IPS DF 6.9 (cell line): ENCODE data around the gene SNF8.

Experiments used
- DNase-seq: peaks from one replicate; pipeline ENCODE4 v3.0.0-alpha.2; 2013; ENCODE audit warnings: low read depth, low spot score
- H3K27ac ChIP-seq: one replicate; pipeline ENCODE4 v1.5.1; 2013; ENCODE audit warnings: low read length, control low read depth
- H3K27me3 ChIP-seq: 2 replicates; pipeline ENCODE4 v1.6.1; 2013; ENCODE audit warnings: mild to moderate bottlenecking, low read length; ENCODE audit not compliant: control insufficient read depth, insufficient read depth
- H3K36me3 ChIP-seq: 2 replicates; pipeline ENCODE4 v1.6.1; 2013; ENCODE audit warnings: low read length; ENCODE audit not compliant: control insufficient read depth, insufficient read depth
- H3K4me1 ChIP-seq: 2 replicates; pipeline ENCODE4 v1.6.1; 2013; ENCODE audit warnings: low read length; ENCODE audit not compliant: control insufficient read depth, insufficient read depth
- H3K4me3 ChIP-seq: 2 replicates; pipeline ENCODE4 v1.5.1; 2013; ENCODE audit warnings: mild to moderate bottlenecking, low read length
- H3K9me3 ChIP-seq: 2 replicates; pipeline ENCODE4 v1.6.1; 2013; ENCODE audit warnings: low read length, inconsistent platforms; ENCODE audit not compliant: control insufficient read depth, insufficient read depth
- WGBS: extraction: QIAGEN DNeasy Blood & Tissue Kit; methylation state at CpG from one replicate; pipeline ENCODE4 v1.1.7; 2013; ENCODE audit warnings: mixed read lengths, missing lambda C conversion rate; ENCODE audit not compliant: insufficient read length, insufficient coverage; 5-methylcytosine and 5-hydroxymethylcytosine counted together

Gene SNF8

DNA sequence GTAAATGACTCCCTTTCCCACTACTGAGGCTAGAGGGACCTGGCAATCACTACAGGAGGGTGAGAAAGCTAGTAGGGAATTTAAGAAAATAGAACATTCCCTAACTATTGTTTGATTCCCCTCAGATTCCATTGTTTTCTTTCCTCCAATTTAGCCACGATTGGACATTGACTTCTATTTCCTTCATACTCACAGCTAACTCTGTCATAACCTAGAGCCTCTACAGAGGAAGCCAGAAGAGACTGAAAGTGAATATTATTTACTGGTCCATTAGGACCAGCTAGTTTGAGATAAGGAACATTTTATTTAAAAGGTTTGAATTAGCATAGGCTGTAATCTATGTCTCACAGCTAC is 14.9 kb downstream of the SNF8 start:
- Histone ChIP-seq H3K9me3 (no peaks in the 10 kb centered on the region), H3K4me1 (no peaks in the 10 kb centered on the region), H3K27ac (no peak overlapping the region), H3K27me3 (no peaks in the 10 kb centered on the region; the same call in 1 of the 2 replicates), H3K36me3 (peaks cover 35% of the 10 kb centered on the region), H3K4me3 (no peak overlapping the region)
- no CpG with 5 or more reads among the region's 1 CpG for WGBS
- no peak for DNase-seq

DNA sequence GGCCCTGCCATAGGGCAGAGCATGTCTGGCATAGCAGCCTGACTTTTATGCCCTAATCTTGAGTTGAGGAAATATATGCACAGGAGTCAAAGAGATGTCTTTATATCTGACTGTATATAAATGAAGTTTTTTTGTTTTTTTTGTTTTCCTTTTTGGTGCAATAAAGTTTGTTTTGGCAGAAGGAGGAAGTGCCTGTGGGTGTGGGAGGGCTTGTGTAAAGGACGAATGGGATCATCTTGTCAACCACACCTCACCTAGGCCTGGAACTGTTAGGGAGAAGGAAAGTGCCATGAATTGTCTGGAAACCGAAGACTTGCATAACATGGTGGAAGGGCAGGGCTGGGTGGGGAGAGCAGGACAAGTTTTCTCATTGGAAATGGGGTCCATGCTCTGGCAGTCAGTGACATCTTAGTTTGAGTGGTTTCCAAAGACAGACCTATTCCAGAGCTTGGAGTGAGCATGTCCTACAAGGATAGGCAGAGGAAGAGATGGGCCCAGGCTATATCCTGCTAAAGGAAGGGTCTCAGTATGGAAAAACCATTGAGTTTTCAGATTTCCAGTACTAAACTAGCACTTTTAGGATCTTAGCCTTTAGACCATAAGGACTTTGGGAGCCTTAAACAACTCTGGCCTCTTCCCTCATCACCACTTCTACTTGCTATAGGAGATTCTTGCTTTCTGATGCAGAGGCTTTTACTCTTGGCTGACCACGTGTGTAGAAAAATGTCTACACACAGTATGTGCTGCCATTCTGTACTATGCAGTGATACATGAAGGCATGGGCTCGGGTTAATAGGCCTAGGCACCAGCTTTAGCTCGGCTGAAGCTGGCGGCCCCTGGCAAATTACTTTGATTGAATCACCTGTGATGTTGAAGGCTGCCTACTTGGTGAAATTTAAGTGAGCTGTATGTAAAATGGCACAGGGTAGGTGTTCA is 15.5 kb downstream of the SNF8 start:
- Histone ChIP-seq H3K36me3 (peaks cover 35% of the 10 kb centered on the region), H3K4me1 (no peaks in the 10 kb centered on the region), H3K27ac (no peak overlapping the region), H3K4me3 (no peak overlapping the region), H3K27me3 (no peaks in the 10 kb centered on the region; the same call in 1 of the 2 replicates), H3K9me3 (no peaks in the 10 kb centered on the region)
- no CpG with 5 or more reads among the region's 6 CpGs for WGBS
- DNase-seq: no peak

DNA sequence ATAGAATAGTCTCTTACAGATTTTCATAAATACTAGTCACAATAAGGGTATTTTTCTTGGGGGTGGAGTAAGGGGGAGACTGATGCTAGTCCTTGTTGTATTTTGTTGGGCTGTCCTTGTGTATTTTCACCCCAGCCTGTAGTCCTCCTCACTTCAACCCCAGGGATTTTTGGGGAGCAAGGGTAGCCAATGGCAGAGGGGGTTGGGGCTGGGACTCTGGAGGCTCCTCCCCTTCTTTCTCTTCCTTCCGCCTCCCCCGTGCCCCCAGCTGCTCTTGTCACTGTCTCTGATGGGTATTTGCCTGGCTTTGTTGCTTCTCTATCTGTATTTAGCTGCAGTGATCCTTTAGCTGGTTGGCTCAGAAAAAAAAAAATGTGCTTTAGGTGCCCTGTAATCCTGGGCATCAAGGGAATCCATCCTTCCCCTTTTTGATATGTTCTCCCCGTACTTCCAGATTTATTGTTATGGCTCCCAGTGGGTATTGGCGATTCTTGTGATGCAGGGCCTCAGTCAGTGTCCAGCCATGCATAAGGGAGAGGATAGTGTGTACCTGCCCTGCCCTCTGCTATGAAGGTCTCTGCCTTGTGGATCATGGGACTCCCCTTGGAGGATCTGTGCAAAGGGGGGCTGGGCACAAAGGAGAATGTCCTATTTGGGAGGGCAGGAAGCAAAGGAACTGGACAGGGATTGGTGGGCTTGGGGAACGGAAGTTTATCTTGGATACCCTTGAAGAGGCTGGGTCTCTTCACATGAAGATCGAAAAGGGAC is 16.5 kb downstream of the SNF8 start:
- no peak overlapping the region for H3K27ac ChIP-seq
- no peaks in the 10 kb centered on the region; the same call in 1 of the 2 replicates for H3K27me3 ChIP-seq
- H3K36me3 ChIP-seq: peaks cover 35% of the 10 kb centered on the region
- no peaks in the 10 kb centered on the region for H3K4me1 ChIP-seq
- no peak for DNase-seq
- no peak overlapping the region for H3K4me3 ChIP-seq
- H3K9me3 ChIP-seq: no peaks in the 10 kb centered on the region
- WGBS: no CpG with 5 or more reads among the region's 6 CpGs

DNA sequence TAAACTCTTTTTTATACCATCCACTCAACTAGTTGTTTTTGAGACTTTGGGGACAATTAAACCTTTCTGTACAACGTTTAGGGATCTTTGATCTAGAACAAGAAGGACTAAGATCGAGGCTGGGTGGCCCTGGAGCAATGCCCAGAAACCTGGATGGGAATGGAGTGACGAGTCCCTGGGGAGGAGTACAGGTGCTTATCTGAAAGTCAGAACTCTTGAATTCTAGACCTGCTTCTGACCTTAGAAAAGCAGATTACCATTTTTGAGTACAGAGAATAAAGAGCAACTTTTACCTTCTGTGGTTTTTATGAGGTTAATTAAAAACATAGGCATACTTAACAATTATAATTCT is 18.7 kb downstream of the SNF8 start:
- Histone ChIP-seq H3K27ac (no peak overlapping the region), H3K4me1 (no peaks in the 10 kb centered on the region), H3K4me3 (no peak overlapping the region), H3K27me3 (no peaks in the 10 kb centered on the region), H3K9me3 (no peaks in the 10 kb centered on the region), H3K36me3 (peaks cover 39% of the 10 kb centered on the region)
- DNase-seq: no peak
- no CpG with 5 or more reads among the region's 3 CpGs for WGBS

DNA sequence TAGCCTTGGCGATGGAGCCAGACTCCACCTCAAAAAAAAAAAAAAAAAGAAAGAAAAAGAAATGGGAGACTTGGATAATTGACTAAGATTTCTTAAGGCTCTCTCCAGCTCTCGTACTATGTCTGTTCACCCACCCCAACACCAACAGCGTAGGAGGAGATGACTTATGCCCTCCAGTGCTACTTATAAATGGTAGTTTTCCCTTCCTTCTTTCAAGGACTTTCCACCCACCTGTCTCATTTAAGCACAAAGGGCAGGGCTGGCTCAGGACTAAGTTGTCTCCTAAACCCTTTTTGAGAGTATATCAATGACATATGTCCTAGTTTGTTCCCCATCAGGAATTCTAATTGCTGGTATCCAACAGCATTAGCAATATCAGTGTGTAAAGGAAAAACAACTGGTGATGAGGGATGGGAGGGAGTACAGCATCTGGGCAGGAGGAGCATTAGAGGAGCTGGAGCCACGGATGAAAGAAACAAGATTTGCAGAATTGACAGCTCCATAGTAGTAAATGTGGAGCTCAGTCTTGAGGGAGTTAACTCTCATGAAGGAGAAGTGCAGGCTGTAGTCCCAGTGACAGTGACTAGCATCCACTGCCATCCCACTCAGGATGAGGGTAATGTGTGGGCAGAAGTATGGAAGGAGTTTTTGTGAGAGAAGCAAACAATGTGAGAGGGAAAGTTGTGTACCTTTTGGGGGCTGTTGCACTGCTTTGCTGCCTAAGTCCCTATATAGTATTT is 19.2 kb downstream of the SNF8 start:
- H3K4me1 ChIP-seq: no peaks in the 10 kb centered on the region
- no peak for DNase-seq
- H3K4me3 ChIP-seq: no peak overlapping the region
- no peaks in the 10 kb centered on the region for H3K9me3 ChIP-seq
- H3K27ac ChIP-seq: no peak overlapping the region
- no CpG with 5 or more reads among the region's 4 CpGs for WGBS
- H3K36me3 ChIP-seq: peaks cover 39% of the 10 kb centered on the region
- no peaks in the 10 kb centered on the region for H3K27me3 ChIP-seq

DNA sequence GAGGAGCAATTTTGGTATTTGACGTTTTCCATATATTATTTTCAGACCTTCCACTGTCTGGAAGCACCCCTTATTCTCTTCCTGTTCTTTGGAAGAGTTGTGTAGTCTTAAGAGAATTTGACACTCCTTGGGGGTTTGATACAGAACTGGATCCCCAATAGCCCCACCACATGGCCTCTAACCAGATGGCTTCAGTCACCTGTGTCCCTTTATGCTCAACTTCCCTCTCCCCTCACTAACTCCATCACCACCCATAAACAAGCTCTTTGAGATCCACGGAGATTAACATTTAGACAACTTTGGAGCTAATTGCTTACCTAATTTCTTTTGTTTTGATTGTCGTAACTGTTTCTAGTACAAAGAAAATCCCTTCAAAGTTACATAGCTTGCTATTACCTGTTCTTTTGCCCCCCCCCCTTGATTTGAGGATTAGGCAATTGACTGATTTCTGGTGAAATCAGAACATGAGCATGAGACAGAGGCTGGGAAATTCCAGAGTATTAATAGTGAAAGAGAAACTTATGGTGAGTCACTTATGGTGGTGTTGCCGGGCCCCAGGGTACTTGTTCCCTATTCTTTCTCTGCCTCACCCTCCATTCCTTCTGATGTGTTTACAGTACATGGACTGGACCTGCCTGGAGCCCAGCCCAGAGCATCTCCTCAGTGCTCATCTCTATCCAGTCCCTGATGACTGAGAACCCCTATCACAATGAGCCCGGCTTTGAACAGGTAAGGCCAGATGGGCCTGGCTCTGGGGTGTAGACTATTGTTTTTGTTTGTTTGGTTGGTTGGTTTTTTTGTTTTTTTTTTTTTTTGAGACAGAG is 29.0 kb downstream of the SNF8 start:
- H3K4me1 ChIP-seq: no peaks in the 10 kb centered on the region
- WGBS: no CpG with 5 or more reads among the region's 5 CpGs

DNA sequence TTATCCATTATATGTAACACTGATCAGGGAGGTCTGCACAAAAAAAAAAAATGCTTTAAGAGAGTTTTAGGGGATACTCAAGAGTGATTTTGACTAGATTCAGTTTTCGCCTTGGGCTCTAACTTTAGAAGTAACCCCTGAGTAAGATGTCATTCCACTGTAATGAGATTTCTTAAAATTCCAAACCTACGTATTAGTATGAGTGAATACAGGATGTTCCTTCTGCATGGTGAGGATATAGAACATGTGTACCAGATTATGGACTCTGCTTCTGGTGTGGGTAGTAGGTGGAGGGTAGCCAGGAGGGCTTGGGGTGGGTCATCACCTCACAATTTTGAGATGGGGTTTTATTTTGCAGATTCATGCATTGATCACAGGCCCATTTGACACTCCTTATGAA is 32.2 kb downstream of the SNF8 start:
- no peaks in the 10 kb centered on the region for H3K27me3 ChIP-seq
- H3K4me1 ChIP-seq: peaks cover 3% of the 10 kb centered on the region; the same call in 1 of the 2 replicates
- WGBS: no CpG with 5 or more reads among the region's 2 CpGs
- no peak overlapping the region for H3K27ac ChIP-seq
- peaks cover 3% of the 10 kb centered on the region; the same call in 1 of the 2 replicates for H3K36me3 ChIP-seq
- H3K9me3 ChIP-seq: no peaks in the 10 kb centered on the region
- H3K4me3 ChIP-seq: no peak overlapping the region
- DNase-seq: no peak

More for the DNA sequence above, 29.0 kb downstream of the SNF8 start:
- Histone ChIP-seq H3K4me3 (no peak overlapping the region), H3K36me3 (peaks cover 6% of the 10 kb centered on the region; the same call in 1 of the 2 replicates), H3K9me3 (no peaks in the 10 kb centered on the region), H3K27ac (no peak overlapping the region), H3K27me3 (no peaks in the 10 kb centered on the region)
- no peak for DNase-seq

DNA sequence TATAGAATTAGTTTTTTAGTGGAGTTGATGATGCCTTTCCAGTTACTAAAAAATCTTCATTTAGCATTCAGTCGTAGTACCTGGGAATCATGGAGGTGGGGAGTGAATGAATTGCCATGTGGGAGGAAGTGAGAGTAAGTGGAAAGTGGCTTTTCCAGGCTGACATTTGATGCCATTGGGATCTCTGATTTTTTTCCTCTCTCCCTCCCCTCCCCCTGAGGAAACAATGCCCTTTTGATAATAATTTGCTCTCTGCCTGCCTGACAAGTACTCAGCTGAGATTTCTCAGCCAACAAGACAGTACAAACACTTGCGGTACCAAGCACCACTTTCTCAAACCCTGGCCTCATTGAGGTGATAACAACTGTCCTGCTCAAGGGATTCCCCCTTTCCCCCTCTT is 34.3 kb downstream of the SNF8 start:
- no CpG with 5 or more reads among the region's 2 CpGs for WGBS
- Histone ChIP-seq H3K36me3 (peaks cover 3% of the 10 kb centered on the region; the same call in 1 of the 2 replicates), H3K4me3 (no peak overlapping the region), H3K9me3 (no peaks in the 10 kb centered on the region), H3K27me3 (no peaks in the 10 kb centered on the region), H3K27ac (no peak overlapping the region), H3K4me1 (peaks cover 3% of the 10 kb centered on the region; the same call in 1 of the 2 replicates)
- no peak for DNase-seq

DNA sequence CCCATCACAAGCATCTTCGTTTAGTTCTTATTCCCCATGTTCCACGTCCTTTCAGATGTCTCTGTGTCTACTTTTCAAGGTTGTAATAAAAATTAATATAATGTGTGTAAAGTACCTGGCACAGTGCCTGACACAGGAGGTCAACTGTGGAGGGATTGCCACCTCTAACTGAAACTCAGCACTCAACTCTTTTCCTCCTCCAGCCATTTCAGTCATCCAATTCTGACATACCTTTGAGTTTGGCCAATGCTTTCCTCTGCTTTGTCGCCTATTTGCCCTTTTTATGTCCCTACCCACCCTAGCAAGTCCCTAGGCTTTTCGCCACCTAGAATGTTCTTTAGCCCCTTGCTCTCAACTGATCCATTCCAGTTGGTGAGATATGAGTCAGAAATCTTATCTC is 34.9 kb downstream of the SNF8 start:
- Histone ChIP-seq H3K27ac (no peak overlapping the region), H3K9me3 (no peaks in the 10 kb centered on the region), H3K4me1 (peaks cover 3% of the 10 kb centered on the region; the same call in 1 of the 2 replicates), H3K27me3 (no peaks in the 10 kb centered on the region), H3K36me3 (peaks cover 3% of the 10 kb centered on the region; the same call in 1 of the 2 replicates), H3K4me3 (no peak overlapping the region)
- DNase-seq: no peak
- WGBS: no CpG with 5 or more reads among the region's 4 CpGs
